Loucy (cell line): ENCODE results near the gene PKD1L1.

Source experiments
- H2AFZ ChIP-seq: fragments of 200-600 bp; sonication (generic); 2 replicates; pipeline ENCODE4 v1.6.0; 2016; ENCODE audit warnings: antibody characterized with exemption, mild to moderate bottlenecking, low read length, moderate library complexity
- H3F3A ChIP-seq: fragments of 200-600 bp; 2 replicates; pipeline ENCODE4 v1.6.0; 2016; ENCODE audit warnings: antibody characterized with exemption, low read depth, mild to moderate bottlenecking
- H3K27me3 ChIP-seq: fragments of 200-600 bp; sonication (generic); 2 replicates; pipeline ENCODE4 v1.6.1; 2014; ENCODE audit warnings: low read length, mild to moderate bottlenecking; ENCODE audit not compliant: insufficient read depth, poor library complexity, severe bottlenecking
- H3K36me3 ChIP-seq: fragments of 200-600 bp; sonication (generic); 2 replicates; pipeline ENCODE4 v1.6.1; 2016; ENCODE audit warnings: low read length; ENCODE audit not compliant: insufficient read depth
- H3K4me1 ChIP-seq: fragments of 200-600 bp; sonication (generic); 2 replicates; pipeline ENCODE4 v1.5.1; 2014; ENCODE audit warnings: low read length, mild to moderate bottlenecking; ENCODE audit not compliant: insufficient read depth, poor library complexity, severe bottlenecking
- H3K4me2 ChIP-seq: fragments of 200-600 bp; sonication (generic); 2 replicates; pipeline ENCODE4 v1.6.0; 2014; ENCODE audit warnings: antibody characterized with exemption, low read length, low read depth, mild to moderate bottlenecking; ENCODE audit not compliant: poor library complexity, severe bottlenecking
- H3K4me3 ChIP-seq: fragments of 200-600 bp; sonication (generic); 2 replicates; pipeline ENCODE4 v1.5.1; 2014; ENCODE audit warnings: low read length, mild to moderate bottlenecking, mixed read lengths; ENCODE audit not compliant: poor library complexity, severe bottlenecking
- H3K79me2 ChIP-seq: fragments of 200-600 bp; sonication (generic); 2 replicates; pipeline ENCODE4 v1.6.1; 2014; ENCODE audit warnings: low read length; ENCODE audit not compliant: insufficient read depth
- H3K9ac ChIP-seq: fragments of 200-600 bp; sonication (generic); 2 replicates; pipeline ENCODE4 v1.6.0; 2014; ENCODE audit warnings: mild to moderate bottlenecking, low read depth, low read length, moderate library complexity; ENCODE audit not compliant: poor library complexity, severe bottlenecking
- H3K9me2 ChIP-seq: fragments of 200-600 bp; sonication (generic); replicated peaks from 2 replicates; pipeline ENCODE4 v1.6.1; 2016; ENCODE audit warnings: low read depth, low read length, mixed read lengths
- H3K9me3 ChIP-seq: fragments of 200-600 bp; sonication (generic); 2 replicates; pipeline ENCODE4 v1.6.1; 2014; ENCODE audit warnings: mild to moderate bottlenecking, antibody characterized with exemption, low read length, low read depth; ENCODE audit not compliant: insufficient read depth
- H4K20me1 ChIP-seq: fragments of 200-600 bp; sonication (generic); 2 replicates; pipeline ENCODE4 v1.6.0; 2014; ENCODE audit warnings: antibody characterized with exemption, low read length, mild to moderate bottlenecking; ENCODE audit not compliant: insufficient read depth, poor library complexity, severe bottlenecking
- EZH2phosphoT487 ChIP-seq: fragments of 200-600 bp; IDR thresholded peaks from 2 replicates; pipeline ENCODE4 v1.6.1; 2018; ENCODE audit warnings: antibody characterized with exemption, mild to moderate bottlenecking, moderate library complexity, borderline replicate concordance
- TF ChIP-seq, protein P1 (sequence below): fragments of 200-600 bp; sonication (generic); conservative IDR thresholded peaks from 2 replicates; pipeline ENCODE4 v1.5.1; 2014; ENCODE audit warnings: mild to moderate bottlenecking, antibody characterized with exemption, low read length

The PKD1L1 gene

GRCh38 chr7:47771336-47771989 lies 176.8 kb downstream of the PKD1L1 start:
- no peaks in the 10 kb centered on the region for H3K9me2 ChIP-seq
- no peaks in the 10 kb centered on the region for H3K4me1 ChIP-seq
- no peaks in the 10 kb centered on the region for H3K27me3 ChIP-seq
- H4K20me1 ChIP-seq = no peaks in the 10 kb centered on the region
- H3K79me2 ChIP-seq = no peaks in the 10 kb centered on the region
- H3K4me3 ChIP-seq = no peak overlapping the region
- no peak overlapping the region for H2AFZ ChIP-seq
- no peak overlapping the region for H3K9ac ChIP-seq
- no peak for TF ChIP-seq EZH2phosphoT487
- TF ChIP-seq, protein P1, sequence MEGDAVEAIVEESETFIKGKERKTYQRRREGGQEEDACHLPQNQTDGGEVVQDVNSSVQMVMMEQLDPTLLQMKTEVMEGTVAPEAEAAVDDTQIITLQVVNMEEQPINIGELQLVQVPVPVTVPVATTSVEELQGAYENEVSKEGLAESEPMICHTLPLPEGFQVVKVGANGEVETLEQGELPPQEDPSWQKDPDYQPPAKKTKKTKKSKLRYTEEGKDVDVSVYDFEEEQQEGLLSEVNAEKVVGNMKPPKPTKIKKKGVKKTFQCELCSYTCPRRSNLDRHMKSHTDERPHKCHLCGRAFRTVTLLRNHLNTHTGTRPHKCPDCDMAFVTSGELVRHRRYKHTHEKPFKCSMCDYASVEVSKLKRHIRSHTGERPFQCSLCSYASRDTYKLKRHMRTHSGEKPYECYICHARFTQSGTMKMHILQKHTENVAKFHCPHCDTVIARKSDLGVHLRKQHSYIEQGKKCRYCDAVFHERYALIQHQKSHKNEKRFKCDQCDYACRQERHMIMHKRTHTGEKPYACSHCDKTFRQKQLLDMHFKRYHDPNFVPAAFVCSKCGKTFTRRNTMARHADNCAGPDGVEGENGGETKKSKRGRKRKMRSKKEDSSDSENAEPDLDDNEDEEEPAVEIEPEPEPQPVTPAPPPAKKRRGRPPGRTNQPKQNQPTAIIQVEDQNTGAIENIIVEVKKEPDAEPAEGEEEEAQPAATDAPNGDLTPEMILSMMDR = no peak
- H3F3A ChIP-seq = no peaks in the 10 kb centered on the region
- no peak overlapping the region for H3K4me2 ChIP-seq
- no peaks in the 10 kb centered on the region; the same call in 1 of the 2 replicates for H3K9me3 ChIP-seq
- H3K36me3 ChIP-seq = no peaks in the 10 kb centered on the region

GRCh38 chr7:47766126-47766525 lies 182.1 kb downstream of the PKD1L1 start:
- Histone ChIP-seq H3K4me2 (no peak overlapping the region), H3K36me3 (no peaks in the 10 kb centered on the region), H4K20me1 (no peaks in the 10 kb centered on the region), H3K9ac (no peak overlapping the region), H3K4me1 (no peaks in the 10 kb centered on the region), H2AFZ (no peak overlapping the region), H3K9me2 (no peaks in the 10 kb centered on the region), H3K27me3 (no peaks in the 10 kb centered on the region), H3K9me3 (no peaks in the 10 kb centered on the region), H3F3A (no peaks in the 10 kb centered on the region), H3K79me2 (no peaks in the 10 kb centered on the region), H3K4me3 (no peak overlapping the region)
- TF ChIP-seq, protein P1 = no peak
- TF ChIP-seq EZH2phosphoT487 = no peak

GRCh38 chr7:47765373-47765979 lies 182.8 kb downstream of the PKD1L1 start:
- Histone ChIP-seq H3F3A (no peaks in the 10 kb centered on the region), H4K20me1 (no peaks in the 10 kb centered on the region), H3K9me2 (no peaks in the 10 kb centered on the region), H3K4me1 (no peaks in the 10 kb centered on the region), H3K27me3 (no peaks in the 10 kb centered on the region), H3K79me2 (no peaks in the 10 kb centered on the region), H2AFZ (no peak overlapping the region), H3K4me3 (no peak overlapping the region), H3K9ac (no peak overlapping the region), H3K36me3 (no peaks in the 10 kb centered on the region), H3K9me3 (no peaks in the 10 kb centered on the region), H3K4me2 (no peak overlapping the region)
- TF ChIP-seq EZH2phosphoT487 = no peak
- TF ChIP-seq, protein P1 = no peak
